HG03378 (cell line): ENCODE measurements around the gene ANKRD11.

ENCODE experiments used
- ATAC-seq: cut with Tn5 transposase; IDR thresholded peaks from one replicate; pipeline ENCODE4 v1.9.1; 2021; ENCODE audit warnings: mild to moderate bottlenecking, moderate library complexity; ENCODE audit not compliant: unreplicated experiment

Gene ANKRD11

GRCh38 chr16:89289428-89290395, 200.6 kb downstream of the ANKRD11 start:
- no peak for ATAC-seq

- no peak for ATAC-seq
Measured at GRCh38 chr16:89288966-89289365, 201.4 kb downstream of the ANKRD11 start.

- ATAC-seq, result no peak
Measured at GRCh38 chr16:89288577-89288844, 201.8 kb downstream of the ANKRD11 start.

- no peak for ATAC-seq
Measured at GRCh38 chr16:89287777-89288576, 202.4 kb downstream of the ANKRD11 start.

GRCh38 chr16:89286096-89286495, 204.3 kb downstream of the ANKRD11 start:
- ATAC-seq, result no peak

- no peak for ATAC-seq
Measured at GRCh38 chr16:89285381-89285780, 205.0 kb downstream of the ANKRD11 start.

GRCh38 chr16:89283449-89283848, 206.9 kb downstream of the ANKRD11 start:
- ATAC-seq, result no peak

GRCh38 chr16:89282523-89282922, 207.8 kb downstream of the ANKRD11 start:
- ATAC-seq, result no peak

- ATAC-seq, result no peak
Measured at GRCh38 chr16:89281829-89282228, 208.5 kb downstream of the ANKRD11 start.

GRCh38 chr16:89281189-89281577, 209.2 kb downstream of the ANKRD11 start:
- no peak for ATAC-seq

GRCh38 chr16:89280546-89281188, 209.7 kb downstream of the ANKRD11 start:
- no peak for ATAC-seq

GRCh38 chr16:89279666-89280481, 210.5 kb downstream of the ANKRD11 start:
- ATAC-seq, result no peak

GRCh38 chr16:89278441-89279240, 211.7 kb downstream of the ANKRD11 start:
- ATAC-seq, result no peak

- ATAC-seq, result no peak
Measured at GRCh38 chr16:89277641-89278341, 212.6 kb downstream of the ANKRD11 start.

GRCh38 chr16:89277049-89277448, 213.3 kb downstream of the ANKRD11 start:
- ATAC-seq, result no peak

- ATAC-seq, result no peak
Measured at GRCh38 chr16:89275837-89276720, 214.3 kb downstream of the ANKRD11 start.

GRCh38 chr16:89275284-89275584, 215.1 kb downstream of the ANKRD11 start:
- ATAC-seq, result no peak

GRCh38 chr16:89274561-89275283, 215.6 kb downstream of the ANKRD11 start:
- no peak for ATAC-seq
